MM.1S (cell line): Measurements from ENCODE around the gene UCN2.

Experiments used
- CTCF ChIP-seq: fragments of 300-600 bp; sonication (generic); IDR thresholded peaks from 2 replicates; pipeline ENCODE4 v1.5.1; 2016; ENCODE audit warnings: antibody characterized with exemption, low read length, mixed read lengths
- EZH2 ChIP-seq: fragments of 300-600 bp; sonication (generic); optimal IDR thresholded peaks from 2 replicates; pipeline ENCODE3; 2017; ENCODE audit warnings: low read depth, mild to moderate bottlenecking, antibody characterized with exemption, low read length, mixed read lengths
- EZH2phosphoT487 ChIP-seq: fragments of 300-600 bp; sonication (generic); IDR thresholded peaks from 2 replicates; pipeline ENCODE4 v1.6.1; 2018; ENCODE audit warnings: antibody characterized with exemption, low read length

- TF ChIP-seq CTCF: no peak
- no peak for TF ChIP-seq EZH2
- no peak for TF ChIP-seq EZH2phosphoT487
Observed at GRCh38 chr3:48569400-48569799, 5.8 kb upstream of the UCN2 start.
